Endodermal cell (in vitro differentiated cells): Measurements from ENCODE around the gene CHCHD3. TPM values are rescaled to one million over a fixed set of nuclear protein-coding genes. Genes with fewer than 3 reads are reported as not detected.
"Not testable (repeated sequence)": the region's sequence is repeated elsewhere in the genome, so short reads cannot be mapped to it uniquely, and the experiment has no call there.

ENCODE experiments used
- DNase-seq: peaks from one replicate; pipeline ENCODE4 v3.0.0-alpha.2; 2017
- H3K27ac ChIP-seq: 2 replicates; pipeline ENCODE4 v1.5.1; 2013; ENCODE audit warnings: mild to moderate bottlenecking, low read depth, low read length, moderate library complexity
- H3K27me3 ChIP-seq: 2 replicates; pipeline ENCODE4 v1.6.1; 2013; ENCODE audit warnings: mild to moderate bottlenecking, low read length, moderate library complexity; ENCODE audit not compliant: insufficient read depth, control insufficient read depth, poor library complexity, severe bottlenecking
- H3K36me3 ChIP-seq: 2 replicates; pipeline ENCODE4 v1.7.0; 2013; ENCODE audit warnings: mild to moderate bottlenecking, low read length, moderate library complexity; ENCODE audit not compliant: control insufficient read depth, insufficient read depth
- H3K4me1 ChIP-seq: one replicate; pipeline ENCODE4 v1.7.0; 2013; ENCODE audit warnings: low read length; ENCODE audit not compliant: control insufficient read depth, insufficient read depth
- H3K4me3 ChIP-seq: 2 replicates; pipeline ENCODE4 v1.5.1; 2013; ENCODE audit warnings: mild to moderate bottlenecking, low read length, moderate library complexity
- H3K9ac ChIP-seq: 2 replicates; pipeline ENCODE4 v1.6.1; 2013; ENCODE audit warnings: mild to moderate bottlenecking, low read length, moderate library complexity; ENCODE audit not compliant: poor library complexity, severe bottlenecking; ENCODE audit errors: extremely low read depth
- H3K9me3 ChIP-seq: 2 replicates; pipeline ENCODE4 v1.6.1; 2013; ENCODE audit warnings: mild to moderate bottlenecking, low read length, moderate library complexity; ENCODE audit not compliant: control insufficient read depth
- H3K27ac Mint-ChIP-seq: 2 replicates; pipeline ENCODE4 v1.8.0; 2020; ENCODE audit warnings: mixed read lengths
- H3K27me3 Mint-ChIP-seq: 2 replicates; pipeline ENCODE4 v1.8.0; 2021; ENCODE audit warnings: mild to moderate bottlenecking, mixed read lengths; ENCODE audit not compliant: insufficient read depth
- H3K36me3 Mint-ChIP-seq: 2 replicates; pipeline ENCODE4 v1.8.0; 2020; ENCODE audit warnings: low read depth, mixed read lengths
- H3K4me1 Mint-ChIP-seq: 2 replicates; pipeline ENCODE4 v1.8.0; 2020; ENCODE audit warnings: mixed read lengths
- H3K4me3 Mint-ChIP-seq: 2 replicates; pipeline ENCODE4 v1.8.0; 2020; ENCODE audit warnings: mild to moderate bottlenecking, moderate library complexity, mixed read lengths
- H3K9me3 Mint-ChIP-seq: 2 replicates; pipeline ENCODE4 v1.8.0; 2020; ENCODE audit warnings: mild to moderate bottlenecking, mixed read lengths
- WGBS, 2 experiments: methylation state at CpG; one replicate each; pipeline versions ENCODE4 v1.1.5 to v1.1.7; 2013; ENCODE audit warnings: missing lambda C conversion rate in 2 of 2, mixed read lengths in 1 of 2; ENCODE audit not compliant: insufficient coverage in 1 of 2, insufficient read length in 1 of 2; 5-methylcytosine and 5-hydroxymethylcytosine counted together
- total RNA-seq, 2 donors: library from RNA; stranded (reverse); fragmentation: NEBNext Ultra II Directional in 1 of 2; extraction: Animal tissue kit (Norgen Biotek cat#: 25700) in 1 of 2; gene quantifications; 2 replicates in 1 of 2; 3 replicates in 1 of 2; pipeline ENCODE4 v1.2.1, GENCODE V29; 2021
- TF ChIP-seq, protein P1 (sequence below): fragments of 200-600 bp; sonication (generic); conservative IDR thresholded peaks from 2 replicates; pipeline ENCODE4 v1.5.0; 2021; ENCODE audit warnings: antibody characterized with exemption, mild to moderate bottlenecking

The CHCHD3 gene
- total RNA-seq, 2 donors from 2014 or later: 70.4 to 75.2 TPM

DNA sequence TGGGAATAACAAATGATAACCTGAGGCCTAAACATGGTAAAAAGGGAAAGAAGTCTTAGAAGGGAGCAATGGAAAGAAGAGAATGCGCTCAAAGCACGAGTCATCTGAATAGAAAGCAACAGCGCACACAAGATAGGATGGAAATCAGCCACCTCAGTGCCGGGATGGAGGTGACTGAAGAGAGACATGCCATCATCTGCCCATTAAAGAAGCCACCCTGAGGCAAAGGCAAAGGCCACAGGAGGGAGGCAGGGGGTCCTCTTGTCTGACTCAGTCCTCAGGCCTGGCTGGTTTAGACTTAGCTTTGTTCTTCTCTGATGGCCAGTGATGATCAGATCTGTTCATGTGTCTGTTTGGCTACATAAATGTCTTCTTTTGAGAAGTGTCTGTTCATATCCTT lies 180.6 kb downstream of the CHCHD3 start:
- peaks cover 2% of the 10 kb centered on the region for H3K9me3 Mint-ChIP-seq
- H3K27me3 ChIP-seq: no peaks in the 10 kb centered on the region
- H3K27me3 Mint-ChIP-seq: no peaks in the 10 kb centered on the region
- DNase-seq: no peak
- H3K9me3 ChIP-seq: no peaks in the 10 kb centered on the region
- 73 to 76% methylated on average over 4 of the region's 4 CpGs for WGBS, 2 experiments
- H3K36me3 Mint-ChIP-seq: peaks cover 33% of the 10 kb centered on the region
- H3K27ac ChIP-seq: no peak overlapping the region
- TF ChIP-seq, protein P1, sequence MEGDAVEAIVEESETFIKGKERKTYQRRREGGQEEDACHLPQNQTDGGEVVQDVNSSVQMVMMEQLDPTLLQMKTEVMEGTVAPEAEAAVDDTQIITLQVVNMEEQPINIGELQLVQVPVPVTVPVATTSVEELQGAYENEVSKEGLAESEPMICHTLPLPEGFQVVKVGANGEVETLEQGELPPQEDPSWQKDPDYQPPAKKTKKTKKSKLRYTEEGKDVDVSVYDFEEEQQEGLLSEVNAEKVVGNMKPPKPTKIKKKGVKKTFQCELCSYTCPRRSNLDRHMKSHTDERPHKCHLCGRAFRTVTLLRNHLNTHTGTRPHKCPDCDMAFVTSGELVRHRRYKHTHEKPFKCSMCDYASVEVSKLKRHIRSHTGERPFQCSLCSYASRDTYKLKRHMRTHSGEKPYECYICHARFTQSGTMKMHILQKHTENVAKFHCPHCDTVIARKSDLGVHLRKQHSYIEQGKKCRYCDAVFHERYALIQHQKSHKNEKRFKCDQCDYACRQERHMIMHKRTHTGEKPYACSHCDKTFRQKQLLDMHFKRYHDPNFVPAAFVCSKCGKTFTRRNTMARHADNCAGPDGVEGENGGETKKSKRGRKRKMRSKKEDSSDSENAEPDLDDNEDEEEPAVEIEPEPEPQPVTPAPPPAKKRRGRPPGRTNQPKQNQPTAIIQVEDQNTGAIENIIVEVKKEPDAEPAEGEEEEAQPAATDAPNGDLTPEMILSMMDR: no peak
- H3K4me3 Mint-ChIP-seq: peak overlapping the region; percentile 3
- H3K27ac Mint-ChIP-seq: peak overlapping the region; percentile 56
- H3K4me1 ChIP-seq: peaks cover 2% of the 10 kb centered on the region
- no peak overlapping the region for H3K4me3 ChIP-seq
- H3K4me1 Mint-ChIP-seq: peaks cover 11% of the 10 kb centered on the region
- peaks cover 11% of the 10 kb centered on the region for H3K36me3 ChIP-seq
- H3K9ac ChIP-seq: no peak overlapping the region

DNA sequence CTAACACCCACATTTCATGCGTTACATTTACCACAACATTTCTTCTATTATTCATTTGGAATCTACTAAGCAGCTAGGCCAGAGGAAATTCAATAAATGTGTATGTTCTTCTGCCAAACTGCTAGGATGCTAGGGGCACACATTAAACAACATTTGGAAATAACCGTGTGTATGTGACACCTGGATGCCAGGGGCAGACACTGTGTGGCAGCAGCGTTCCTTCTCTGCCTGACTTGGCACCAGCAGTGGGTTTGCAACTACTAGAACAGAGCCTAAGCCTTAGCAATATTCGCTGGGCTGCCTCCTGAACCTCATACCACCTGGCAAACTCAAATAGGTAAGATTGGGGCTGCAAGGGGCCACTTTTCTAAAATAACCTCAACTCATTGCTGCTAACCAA lies 182.1 kb downstream of the CHCHD3 start:
- H3K4me1 ChIP-seq: no peaks in the 10 kb centered on the region
- no peaks in the 10 kb centered on the region for H3K27me3 Mint-ChIP-seq
- no peak overlapping the region for H3K9ac ChIP-seq
- no peak overlapping the region for H3K27ac Mint-ChIP-seq
- TF ChIP-seq, protein P1: peak; percentile 16
- H3K27ac ChIP-seq: no peak overlapping the region
- no peak overlapping the region for H3K4me3 ChIP-seq
- H3K9me3 Mint-ChIP-seq: peaks cover 2% of the 10 kb centered on the region
- no peaks in the 10 kb centered on the region for H3K27me3 ChIP-seq
- 94 to 100% methylated on average over 2 to 4 of the region's 4 CpGs for WGBS, 2 experiments
- H3K4me3 Mint-ChIP-seq: no peak overlapping the region
- peaks cover 9% of the 10 kb centered on the region for H3K4me1 Mint-ChIP-seq
- peaks cover 30% of the 10 kb centered on the region for H3K36me3 Mint-ChIP-seq
- H3K36me3 ChIP-seq: peaks cover 7% of the 10 kb centered on the region
- DNase-seq: no peak
- peaks cover 3% of the 10 kb centered on the region for H3K9me3 ChIP-seq

DNA sequence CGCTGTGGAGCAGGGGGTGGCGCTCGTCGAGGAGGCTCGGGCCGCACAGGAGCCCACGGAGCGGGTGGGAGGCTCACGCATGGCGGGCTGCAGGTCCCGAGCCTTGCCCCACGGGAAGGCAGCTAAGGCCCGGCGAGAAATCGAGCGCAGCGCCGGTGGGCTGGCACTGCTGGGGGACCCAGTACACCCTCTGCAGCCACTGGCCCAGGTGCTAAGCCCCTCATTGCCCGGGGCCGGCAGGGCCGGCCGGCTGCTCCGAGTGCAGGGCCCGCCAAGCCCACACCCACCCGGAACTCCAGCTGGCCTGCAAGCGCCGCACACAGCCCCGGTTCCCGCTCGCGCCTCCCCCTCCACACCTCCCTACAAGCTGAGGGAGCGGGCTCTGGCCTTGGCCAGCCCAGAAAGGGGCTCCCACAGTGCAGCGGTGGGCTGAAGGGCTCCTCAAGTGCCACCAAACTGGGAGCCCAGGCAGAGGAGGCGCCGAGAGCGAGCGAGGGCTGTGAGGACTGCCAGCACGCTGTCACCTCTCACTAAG lies 183.2 kb downstream of the CHCHD3 start:
- H3K27ac ChIP-seq, H3K27me3 Mint-ChIP-seq, H3K4me1 ChIP-seq, H3K27ac Mint-ChIP-seq, H3K4me3 ChIP-seq, H3K36me3 ChIP-seq, H3K4me3 Mint-ChIP-seq, H3K9ac ChIP-seq, DNase-seq, H3K9me3 Mint-ChIP-seq, H3K4me1 Mint-ChIP-seq, H3K27me3 ChIP-seq: not testable (repeated sequence)
- peaks cover 14% of the 10 kb centered on the region for H3K9me3 ChIP-seq
- peaks cover 30% of the 10 kb centered on the region for H3K36me3 Mint-ChIP-seq
- WGBS, 2 experiments: 97 to 100% methylated on average over 1 to 33 of the region's 38 CpGs
